ENCODE data around the gene CXCR1.

GRCh38 chr2:218125095-218125494 is 41.7 kb downstream of the CXCR1 start:
- TF ChIP-seq CTCF (conservative IDR thresholded peaks at IDR 0.05; ENCODE audit: low read length) (no peak), EZH2phosphoT487 (IDR thresholded peaks at IDR 0.05; ENCODE audit: borderline replicate concordance, low read depth, low read length) (no peak)
